Activated B cell treated with CpG ODN at 0.5 μM for 24 hours (primary cell): Measurements from ENCODE around the gene BPI. TPM values are rescaled to one million over a fixed set of nuclear protein-coding genes. Genes with fewer than 3 reads are reported as not detected.
"Not testable (repeated sequence)": the region's sequence is repeated elsewhere in the genome, so short reads cannot be mapped to it uniquely, and the experiment has no call there.

ENCODE experiments used
- ATAC-seq: fragments of 200-7000 bp; cut with Tn5 transposase; one replicate; pipeline ENCODE4 v1.10.0; 2021; ENCODE audit warnings: low read depth, mild to moderate bottlenecking, moderate library complexity
- CTCF ChIA-PET: fragments of 350-600 bp; sonication (Branson Sonifier 250); formaldehyde crosslinking; loops from one replicate; lab custom pipeline; 2021; ENCODE audit warnings: antibody characterized with exemption; lab: Charles Lee
- POLR2A ChIA-PET: fragments of 350-600 bp; sonication (Branson Sonifier 250); formaldehyde crosslinking; loops from one replicate; lab custom pipeline; 2021; ENCODE audit warnings: antibody characterized with exemption; lab: Charles Lee
- DNase-seq: peaks from one replicate; pipeline ENCODE4 v3.0.0; 2022
- H3K27ac Mint-ChIP-seq: one replicate; pipeline ENCODE4 v1.8.0; 2020; ENCODE audit warnings: mixed read lengths
- H3K27me3 Mint-ChIP-seq: one replicate; pipeline ENCODE4 v1.8.0; 2021; ENCODE audit warnings: mixed read lengths
- H3K36me3 Mint-ChIP-seq: one replicate; pipeline ENCODE4 v1.8.0; 2021; ENCODE audit warnings: low read depth, mixed read lengths
- H3K4me1 Mint-ChIP-seq: one replicate; pipeline ENCODE4 v1.8.0; 2021; ENCODE audit warnings: mixed read lengths
- H3K4me3 Mint-ChIP-seq: one replicate; pipeline ENCODE4 v1.8.0; 2020; ENCODE audit warnings: mild to moderate bottlenecking, mixed read lengths
- H3K9me3 Mint-ChIP-seq: one replicate; pipeline ENCODE4 v1.8.0; 2020; ENCODE audit warnings: mixed read lengths
- CTCF ChIP-seq: fragments of 200-600 bp; IDR thresholded peaks from one replicate; pipeline ENCODE4 v1.8.0; 2022; ENCODE audit warnings: antibody characterized with exemption, mild to moderate bottlenecking
- intact Hi-C: fragments of 100-400 bp; cut with micrococcal nuclease; formaldehyde crosslinking; loops from one replicate; pipeline ENCODE4 v1.15.1; 2024
- total RNA-seq: library from RNA; stranded (reverse); gene quantifications from 2 replicates; pipeline ENCODE4 v1.2.3, GENCODE V29; 2022

Gene BPI
- total RNA-seq, 1 donor from 2014 or later = not detected

- POLR2A ChIA-PET = no interaction called here
Observed at GRCh38 chr20:38283236-38283635, 20.7 kb upstream of the BPI start.

GRCh38 chr20:38284066-38284650 is 19.8 kb upstream of the BPI start:
- peaks cover 22% of the 10 kb centered on the region for H3K27me3 Mint-ChIP-seq
- CTCF ChIA-PET, H3K4me1 Mint-ChIP-seq, H3K27ac Mint-ChIP-seq, ATAC-seq, DNase-seq, H3K9me3 Mint-ChIP-seq, H3K36me3 Mint-ChIP-seq, H3K4me3 Mint-ChIP-seq, POLR2A ChIA-PET, intact Hi-C loops: not testable (repeated sequence)

More at GRCh38 chr20:38283236-38283635, 20.7 kb upstream of the BPI start:
- H3K27ac Mint-ChIP-seq = no peak overlapping the region
- TF ChIP-seq CTCF = no peak
- H3K4me3 Mint-ChIP-seq = no peak overlapping the region
- intact Hi-C loops = no loop called here
- no peaks in the 10 kb centered on the region for H3K4me1 Mint-ChIP-seq
- DNase-seq (no peak), ATAC-seq (no peak)
- H3K36me3 Mint-ChIP-seq = no peaks in the 10 kb centered on the region
- H3K27me3 Mint-ChIP-seq = peaks cover 19% of the 10 kb centered on the region
- no peaks in the 10 kb centered on the region for H3K9me3 Mint-ChIP-seq
- CTCF ChIA-PET = no interaction called here

GRCh38 chr20:38284893-38285444 is 19.0 kb upstream of the BPI start:
- POLR2A ChIA-PET = no interaction called here
- CTCF ChIA-PET = no interaction called here
- no peak for TF ChIP-seq CTCF
- no peak for ATAC-seq
- no peak overlapping the region for H3K4me3 Mint-ChIP-seq
- intact Hi-C loops = no loop called here
- no peaks in the 10 kb centered on the region for H3K36me3 Mint-ChIP-seq
- no peaks in the 10 kb centered on the region for H3K4me1 Mint-ChIP-seq
- no peak for DNase-seq
- no peaks in the 10 kb centered on the region for H3K9me3 Mint-ChIP-seq
- peaks cover 23% of the 10 kb centered on the region for H3K27me3 Mint-ChIP-seq
- no peak overlapping the region for H3K27ac Mint-ChIP-seq

GRCh38 chr20:38286586-38287531 is 17.1 kb upstream of the BPI start:
- H3K36me3 Mint-ChIP-seq = no peaks in the 10 kb centered on the region
- H3K27ac Mint-ChIP-seq = no peak overlapping the region
- H3K27me3 Mint-ChIP-seq = peaks cover 31% of the 10 kb centered on the region
- ATAC-seq (no peak), DNase-seq (no peak)
- intact Hi-C loops = no loop called here
- no peaks in the 10 kb centered on the region for H3K4me1 Mint-ChIP-seq
- CTCF ChIA-PET = no interaction called here
- POLR2A ChIA-PET = no interaction called here
- TF ChIP-seq CTCF = no peak
- no peaks in the 10 kb centered on the region for H3K9me3 Mint-ChIP-seq
- H3K4me3 Mint-ChIP-seq = no peak overlapping the region

- no peaks in the 10 kb centered on the region for H3K4me1 Mint-ChIP-seq
- no peaks in the 10 kb centered on the region for H3K36me3 Mint-ChIP-seq
- H3K27me3 Mint-ChIP-seq = peaks cover 49% of the 10 kb centered on the region
- ChIA-PET CTCF (no interaction called here), POLR2A (no interaction called here)
- ATAC-seq (no peak), DNase-seq (no peak)
- H3K4me3 Mint-ChIP-seq = no peak overlapping the region
- intact Hi-C loops = no loop called here
- no peak overlapping the region for H3K27ac Mint-ChIP-seq
- no peak for TF ChIP-seq CTCF
- no peaks in the 10 kb centered on the region for H3K9me3 Mint-ChIP-seq
Observed at GRCh38 chr20:38290829-38291814, 12.8 kb upstream of the BPI start.
